Hematopoietic multipotent progenitor cell treated with erythropoietin and hydrocortisone succinate and interleukin-3 and kit ligand, for 15 days (in vitro differentiated cells): ENCODE results near the gene TBC1D1.

Source experiments
- DNase-seq: peaks from one replicate; pipeline ENCODE4 v3.0.0-alpha.2; 2015; ENCODE audit warnings: low spot score

The TBC1D1 gene

GRCh38 chr4:37990731-37991245 is 99.9 kb downstream of the TBC1D1 start:
- no peak for DNase-seq

- DNase-seq = no peak
Observed at GRCh38 chr4:37991623-37992410, 100.9 kb downstream of the TBC1D1 start.

- DNase-seq = no peak
Observed at GRCh38 chr4:37993806-37994205, 102.9 kb downstream of the TBC1D1 start.

GRCh38 chr4:37994569-37994968 is 103.7 kb downstream of the TBC1D1 start:
- DNase-seq = no peak

GRCh38 chr4:37995299-37995821 is 104.5 kb downstream of the TBC1D1 start:
- DNase-seq = no peak

GRCh38 chr4:37995981-37996775 is 105.3 kb downstream of the TBC1D1 start:
- no peak for DNase-seq

GRCh38 chr4:37998226-37998625 is 107.3 kb downstream of the TBC1D1 start:
- no peak for DNase-seq

- no peak for DNase-seq
Observed at GRCh38 chr4:37999000-37999716, 108.3 kb downstream of the TBC1D1 start.

GRCh38 chr4:37999965-38000364 is 109.1 kb downstream of the TBC1D1 start:
- no peak for DNase-seq

- no peak for DNase-seq
Observed at GRCh38 chr4:38001927-38002326, 111.0 kb downstream of the TBC1D1 start.

GRCh38 chr4:38002451-38003071 is 111.7 kb downstream of the TBC1D1 start:
- DNase-seq = no peak

- DNase-seq = no peak
Observed at GRCh38 chr4:38003102-38003501, 112.2 kb downstream of the TBC1D1 start.

GRCh38 chr4:38003628-38004027 is 112.7 kb downstream of the TBC1D1 start:
- DNase-seq = no peak

GRCh38 chr4:38004062-38004461 is 113.2 kb downstream of the TBC1D1 start:
- no peak for DNase-seq

GRCh38 chr4:38004887-38005286 is 114.0 kb downstream of the TBC1D1 start:
- DNase-seq = no peak

GRCh38 chr4:38005637-38006036 is 114.8 kb downstream of the TBC1D1 start:
- no peak for DNase-seq

- no peak for DNase-seq
Observed at GRCh38 chr4:38007645-38008044, 116.8 kb downstream of the TBC1D1 start.

- no peak for DNase-seq
Observed at GRCh38 chr4:38008571-38009021, 117.7 kb downstream of the TBC1D1 start.

- no peak for DNase-seq
Observed at GRCh38 chr4:38009421-38009820, 118.5 kb downstream of the TBC1D1 start.

- DNase-seq = no peak
Observed at GRCh38 chr4:38009949-38010348, 119.1 kb downstream of the TBC1D1 start.

GRCh38 chr4:38011511-38012162 is 120.8 kb downstream of the TBC1D1 start:
- no peak for DNase-seq
